ENCODE data around the gene MCEMP1. TPM values are rescaled to one million over a fixed set of nuclear protein-coding genes. Genes with fewer than 3 reads are reported as not detected.

The MCEMP1 gene
- total RNA-seq, 2 experiments from 2014 or later: not detected

DNA sequence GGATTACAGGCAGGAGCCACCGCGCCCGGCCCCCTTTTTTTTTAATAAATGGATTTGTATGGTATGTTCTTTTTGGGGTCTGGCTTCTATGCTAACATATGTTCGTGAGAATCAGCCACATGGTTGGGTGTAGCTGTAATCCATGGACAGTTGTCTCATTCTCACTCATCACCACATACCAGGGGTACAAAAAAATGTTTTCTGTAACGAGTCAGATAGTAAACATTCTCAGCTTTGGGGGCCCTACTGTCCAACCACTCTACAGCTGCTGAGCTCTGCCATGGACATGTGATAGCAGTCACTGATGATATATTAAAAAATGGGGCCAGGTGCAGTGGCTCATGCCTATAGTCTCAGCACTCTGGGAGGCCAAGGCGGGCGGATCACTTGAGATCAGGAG lies 13.2 kb upstream of the MCEMP1 start:
- CTCF ChIA-PET: no interaction called here
- POLR2A ChIA-PET: no interaction called here

DNA sequence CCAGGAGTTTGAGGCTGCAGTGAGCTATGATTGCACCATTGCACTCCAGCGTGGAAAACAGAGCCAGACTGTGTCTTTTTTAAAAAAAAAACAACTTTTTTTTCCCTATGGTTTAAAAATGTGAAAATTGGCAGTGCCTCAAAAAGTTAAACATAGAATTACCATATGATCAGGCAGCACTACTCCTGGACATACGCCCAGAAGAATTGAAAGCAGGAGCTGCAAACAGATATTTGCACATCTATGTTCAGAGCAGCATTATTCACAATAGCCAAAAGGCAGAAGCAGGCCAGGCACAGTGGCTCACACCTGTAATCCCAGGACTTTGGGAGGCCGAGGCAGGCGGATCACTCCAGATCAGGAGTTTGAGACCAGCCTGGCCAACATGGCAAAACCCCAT lies 11.8 kb upstream of the MCEMP1 start:
- CTCF ChIA-PET: no interaction called here

DNA sequence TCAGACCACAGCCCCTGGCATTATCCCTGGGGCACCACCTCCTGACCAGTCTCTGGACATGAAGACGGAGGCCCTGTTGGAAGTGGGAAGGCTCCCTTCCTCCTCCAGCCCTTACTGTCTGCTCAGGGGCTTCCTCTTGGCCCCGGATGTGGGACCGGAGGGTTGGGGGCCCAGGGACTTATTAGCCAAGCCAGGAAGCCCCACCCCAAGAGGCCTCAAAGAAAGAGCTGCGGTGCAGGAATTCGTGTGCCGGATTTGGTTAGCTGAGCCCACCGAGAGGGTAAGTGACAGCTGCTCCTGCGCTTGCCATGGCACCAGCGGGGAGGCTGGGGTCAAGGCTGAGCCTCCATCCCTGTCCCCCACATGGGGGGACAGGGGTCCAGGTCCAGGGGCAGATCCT lies 8.0 kb upstream of the MCEMP1 start, which contains the start of gene RETN:
RETN (plus strand) TSS at position 208 of the 400 bp plus-strand sequence. CDS start 278 bp downstream, outside the sequence.
- ChIA-PET POLR2A (no interaction called here), CTCF (interaction anchor here (0.5 to 1.9 kb wide), 3 partner anchors 9 to 111 kb away, joined by 3 to 6 read pairs (median 5); partner anchors contain the start of gene TRAPPC5)

More for the DNA sequence above, 11.8 kb upstream of the MCEMP1 start:
- POLR2A ChIA-PET: no interaction called here

DNA sequence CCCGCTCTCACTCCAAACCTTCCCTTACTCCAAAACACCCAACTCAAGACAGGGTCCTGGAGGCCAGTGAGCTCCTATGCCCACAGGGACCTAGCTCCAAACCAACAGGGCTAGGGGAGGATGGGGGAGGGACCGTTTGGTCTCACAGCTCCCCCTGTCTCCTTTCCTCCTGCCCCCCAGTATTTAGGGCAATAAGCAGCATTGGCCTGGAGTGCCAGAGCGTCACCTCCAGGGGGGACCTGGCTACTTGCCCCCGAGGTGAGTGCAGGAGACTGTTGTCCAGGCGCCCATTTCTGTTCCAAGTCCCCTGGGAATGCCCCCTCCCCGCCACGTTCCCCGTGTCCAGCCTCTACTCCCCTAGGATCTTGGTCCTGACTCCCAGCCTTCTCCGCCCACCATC lies 7.2 kb upstream of the MCEMP1 start:
- ChIA-PET CTCF (interaction anchor here (1.0 to 1.9 kb wide), 3 partner anchors 9 to 101 kb away, joined by 3 to 6 read pairs (median 5); partner anchors contain the start of gene TRAPPC5), POLR2A (no interaction called here)

DNA sequence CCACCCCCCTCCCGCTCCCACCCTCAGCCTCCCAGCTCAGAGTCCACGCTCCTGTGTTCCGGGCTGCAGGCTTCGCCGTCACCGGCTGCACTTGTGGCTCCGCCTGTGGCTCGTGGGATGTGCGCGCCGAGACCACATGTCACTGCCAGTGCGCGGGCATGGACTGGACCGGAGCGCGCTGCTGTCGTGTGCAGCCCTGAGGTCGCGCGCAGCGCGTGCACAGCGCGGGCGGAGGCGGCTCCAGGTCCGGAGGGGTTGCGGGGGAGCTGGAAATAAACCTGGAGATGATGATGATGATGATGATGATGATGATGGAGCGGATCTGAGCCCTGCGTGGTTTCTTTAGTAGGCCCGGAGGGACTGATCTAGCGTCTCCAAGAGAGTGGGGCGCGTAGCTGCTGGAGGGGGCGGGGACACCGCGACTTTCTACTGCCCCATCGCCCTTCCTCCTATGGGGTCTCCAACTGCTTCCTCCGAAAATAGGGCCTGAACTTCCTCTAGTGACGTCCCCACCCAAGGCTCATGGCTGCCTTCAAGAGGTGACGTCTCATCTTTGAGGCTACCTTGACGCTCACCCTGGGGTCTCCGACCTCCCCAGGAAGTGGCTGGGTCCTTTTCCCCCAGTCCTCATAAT lies 6.6 kb upstream of the MCEMP1 start:
- POLR2A ChIA-PET: interaction anchor here (0.7 kb wide), 1 partner anchor 10 kb away, joined by 3 read pairs; the partner anchor contains the start of gene TRAPPC5
- CTCF ChIA-PET: interaction anchor here (0.9 to 1.9 kb wide), 4 partner anchors 8 to 102 kb away, joined by 3 to 6 read pairs (median 4); partner anchors contain the start of gene TRAPPC5

DNA sequence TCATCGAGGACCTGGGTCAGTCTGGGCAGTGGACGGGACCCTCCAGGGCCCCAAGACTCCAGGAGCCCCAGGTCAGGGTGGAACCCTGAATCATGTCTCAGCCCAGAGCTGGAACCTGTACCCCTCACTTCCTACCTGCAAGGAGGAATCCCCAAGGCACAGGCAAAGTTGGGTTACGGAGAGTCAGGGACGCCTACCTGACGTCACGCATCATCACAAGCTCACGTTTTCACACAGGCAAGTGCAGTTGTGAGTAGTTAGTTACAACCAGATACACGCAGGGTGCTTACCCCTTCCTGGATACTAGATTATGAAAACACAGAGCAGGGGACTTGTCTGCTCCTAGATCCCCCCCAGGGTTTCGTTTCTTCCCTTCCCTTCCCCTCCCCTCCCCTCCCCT lies 6.1 kb upstream of the MCEMP1 start:
- POLR2A ChIA-PET: interaction anchor here (0.7 kb wide), 1 partner anchor 10 kb away, joined by 3 read pairs; the partner anchor contains the start of gene TRAPPC5
- CTCF ChIA-PET: interaction anchor here (0.9 kb wide), 1 partner anchor 19 kb away, joined by 3 read pairs; no protein-coding TSS in a partner anchor

DNA sequence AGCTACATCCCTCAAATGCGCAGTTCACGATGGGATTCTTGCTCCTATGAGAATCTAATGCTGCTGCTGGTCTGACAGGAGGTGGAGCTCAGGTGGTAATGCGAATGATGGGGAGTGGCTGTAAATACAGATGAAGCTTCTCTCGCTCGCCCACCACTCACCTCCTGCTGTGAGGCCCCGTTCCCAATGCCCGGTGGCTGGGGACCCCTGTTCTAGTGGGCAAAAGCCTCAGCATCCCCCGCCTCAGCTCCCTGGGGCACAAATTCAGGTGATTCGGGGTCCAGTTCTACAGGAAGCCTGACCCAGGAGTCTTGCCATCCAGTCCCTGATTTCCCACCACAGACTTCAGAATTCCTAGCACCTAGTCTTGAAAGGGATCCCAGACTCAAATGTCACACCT lies 4.4 kb upstream of the MCEMP1 start:
- POLR2A ChIA-PET: no interaction called here
- CTCF ChIA-PET: no interaction called here

DNA sequence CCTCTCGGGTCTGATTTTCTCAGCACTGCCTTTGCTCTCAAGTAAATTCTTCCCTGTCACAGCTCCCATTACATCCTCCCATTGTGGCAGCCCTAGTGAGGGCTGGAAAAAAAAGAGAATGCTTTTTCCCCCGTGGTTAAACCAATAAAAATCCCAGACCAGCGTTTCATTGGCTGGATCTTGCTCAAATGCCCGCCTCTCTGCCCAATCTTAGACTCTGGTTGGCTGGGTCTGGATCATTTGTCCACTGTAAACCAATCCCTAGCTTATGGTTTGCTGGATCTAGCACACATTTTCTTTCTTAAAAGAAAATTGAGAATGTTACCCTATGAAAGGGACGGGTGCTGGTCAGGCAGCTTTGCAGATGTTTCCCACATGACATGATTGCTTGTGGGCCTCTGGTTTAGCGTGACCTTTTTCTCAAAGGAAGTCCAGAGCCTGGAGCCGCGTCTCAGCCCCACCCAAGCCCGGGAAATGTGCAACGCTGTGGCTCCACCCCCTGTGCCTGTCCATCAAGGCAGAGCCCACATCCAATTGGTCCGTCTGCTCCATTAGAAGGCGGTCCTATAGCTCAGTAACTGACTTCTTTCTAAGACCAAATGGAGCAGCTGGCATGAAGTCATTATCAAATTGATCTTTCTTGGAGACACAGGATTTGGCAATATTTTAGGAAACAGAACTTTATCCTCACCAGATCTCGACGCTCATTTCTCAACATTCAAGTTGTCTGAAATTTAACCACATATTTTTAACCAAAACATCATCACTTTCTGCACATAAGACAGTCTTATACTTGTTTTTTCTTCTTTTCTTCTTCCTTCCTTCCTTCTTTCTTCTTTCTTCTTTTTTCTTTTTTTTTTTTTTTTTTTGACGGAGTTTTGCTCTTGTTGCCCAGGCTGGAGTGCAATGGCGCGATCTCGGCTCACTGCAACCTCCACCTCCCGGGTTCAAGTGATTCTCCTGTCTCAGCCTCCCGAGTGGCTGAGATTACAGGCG lies 2.6 kb upstream of the MCEMP1 start:
- ChIA-PET CTCF (interaction anchor here (0.6 to 1.2 kb wide), 4 partner anchors 24 to 767 kb away, joined by 3 to 5 read pairs (median 3); no protein-coding TSS in a partner anchor), POLR2A (no interaction called here)

DNA sequence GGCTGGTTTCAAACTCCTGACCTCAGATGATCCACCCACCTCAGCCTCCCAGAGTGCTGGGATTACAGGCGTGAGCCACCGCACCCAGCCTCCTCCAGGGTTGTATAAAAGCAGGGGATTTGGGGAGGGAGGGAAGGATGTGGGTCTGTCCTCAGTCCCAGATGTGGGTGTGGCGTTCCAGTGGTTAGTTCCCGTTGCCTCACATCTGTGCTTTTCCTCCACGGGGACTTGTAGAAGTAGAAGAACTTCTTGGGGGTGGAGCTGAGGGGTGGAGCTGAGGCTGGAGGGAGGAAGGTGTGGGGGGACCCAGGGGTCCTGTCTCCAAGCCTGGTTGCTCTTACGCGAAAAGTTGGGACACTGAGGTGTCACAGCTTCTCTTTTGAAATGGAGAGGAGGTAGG lies 514 bp upstream of the MCEMP1 start:
- CTCF ChIA-PET: no interaction called here
- POLR2A ChIA-PET: no interaction called here

DNA sequence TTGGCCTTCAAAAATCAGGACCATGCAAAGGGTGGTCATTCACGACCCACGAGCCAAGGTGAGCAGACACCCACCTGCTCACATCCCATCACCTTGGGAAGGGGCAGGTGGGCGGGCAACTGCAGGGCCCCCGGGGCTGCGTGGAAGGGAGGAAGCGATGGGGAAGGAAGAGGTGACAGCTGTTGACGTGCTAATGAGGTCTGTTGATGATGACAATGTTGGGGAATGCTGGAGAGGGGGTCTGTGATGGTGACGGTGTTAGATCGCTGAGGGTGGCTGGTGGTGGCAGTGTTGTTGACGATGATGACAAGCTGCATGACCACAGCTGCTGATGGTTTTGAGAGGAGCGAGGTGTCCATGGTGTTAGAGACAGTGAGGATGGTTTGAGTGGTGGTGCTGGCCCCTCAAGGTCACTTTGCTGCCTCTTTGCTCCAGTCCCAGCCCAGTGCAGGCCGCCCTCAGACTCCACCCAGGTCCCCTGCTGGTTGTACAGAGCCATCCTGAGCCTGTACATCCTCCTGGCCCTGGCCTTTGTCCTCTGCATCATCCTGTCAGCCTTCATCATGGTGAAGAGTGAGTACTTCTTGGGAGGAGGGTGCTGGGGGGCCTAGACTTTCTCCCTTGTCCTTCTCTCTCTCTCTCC lies 900 bp downstream of the MCEMP1 start:
- ChIA-PET POLR2A (no interaction called here), CTCF (interaction anchor here (0.6 to 1.5 kb wide), 4 partner anchors 9 to 136 kb away, joined by 3 to 6 read pairs (median 3); partner anchors contain the start of gene RETN)

DNA sequence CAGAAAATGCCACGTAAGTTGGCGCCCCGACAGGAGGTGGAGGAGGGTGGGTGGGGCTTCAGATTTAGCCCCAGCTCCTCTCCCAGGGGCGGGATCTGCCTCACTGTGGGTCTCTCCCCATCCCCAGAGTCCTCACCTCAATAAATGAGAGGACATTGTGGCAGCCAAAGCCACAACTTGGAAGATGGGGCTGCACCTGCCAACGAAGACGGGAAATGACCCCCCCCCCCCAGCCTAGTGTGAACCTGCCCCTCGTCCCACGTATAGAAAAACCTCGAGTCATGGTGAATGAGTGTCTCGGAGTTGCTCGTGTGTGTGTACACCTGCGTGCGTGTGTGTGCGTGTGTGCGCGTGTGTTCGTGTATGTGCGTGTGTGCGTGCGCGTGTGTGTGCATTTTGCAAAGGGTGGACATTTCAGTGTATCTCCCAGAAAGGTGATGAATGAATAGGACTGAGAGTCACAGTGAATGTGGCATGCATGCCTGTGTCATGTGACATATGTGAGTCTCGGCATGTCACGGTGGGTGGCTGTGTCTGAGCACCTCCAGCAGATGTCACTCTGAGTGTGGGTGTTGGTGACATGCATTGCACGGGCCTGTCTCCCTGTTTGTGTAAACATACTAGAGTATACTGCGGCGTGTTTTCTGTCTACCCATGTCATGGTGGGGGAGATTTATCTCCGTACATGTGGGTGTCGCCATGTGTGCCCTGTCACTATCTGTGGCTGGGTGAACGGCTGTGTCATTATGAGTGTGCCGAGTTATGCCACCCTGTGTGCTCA lies 2.3 kb downstream of the MCEMP1 start:
- ChIA-PET POLR2A (no interaction called here), CTCF (interaction anchor here (0.9 to 1.2 kb wide), 2 partner anchors 10 to 111 kb away, joined by 3 to 6 read pairs; partner anchors contain the start of gene RETN)

DNA sequence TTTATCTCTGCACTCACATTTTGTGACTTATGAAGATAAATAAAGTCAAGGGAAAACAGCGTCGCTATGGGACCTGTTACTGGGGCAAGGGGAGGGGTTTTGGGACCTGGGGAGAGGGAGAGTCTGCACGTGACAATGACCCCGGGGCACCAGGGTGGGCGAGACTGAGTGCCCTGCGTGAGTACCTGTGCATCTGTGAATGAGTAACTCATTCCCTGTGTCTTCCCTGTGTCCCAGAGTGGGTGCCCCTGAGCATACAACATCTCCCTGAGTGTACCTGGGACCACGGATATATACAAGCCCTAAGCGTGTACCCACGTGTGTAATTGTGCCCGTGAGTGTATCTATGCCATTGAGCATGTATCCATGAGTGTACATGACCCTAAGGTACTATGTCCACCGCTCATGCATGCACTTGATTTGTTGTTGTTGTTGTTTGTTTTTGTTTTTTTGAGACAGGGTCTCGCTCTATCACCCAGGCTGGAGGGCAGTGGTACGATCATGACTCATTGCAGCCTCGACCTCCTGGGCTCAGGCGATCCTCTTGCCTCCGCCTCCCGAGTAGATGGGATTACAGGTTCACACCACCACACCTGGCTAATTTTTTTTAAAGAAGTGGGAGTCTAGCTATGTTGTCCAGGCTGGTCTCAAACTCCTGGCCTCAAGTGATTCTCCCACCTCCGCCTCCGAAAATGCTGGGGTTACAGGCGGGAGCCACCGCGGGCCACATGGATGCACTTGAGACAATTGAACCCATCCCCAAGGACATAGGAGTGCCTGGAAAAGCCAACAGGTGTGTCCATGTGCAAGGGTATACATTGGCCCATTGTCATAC lies 3.1 kb downstream of the MCEMP1 start:
- CTCF ChIA-PET: interaction anchor here (0.6 to 2.5 kb wide), 17 partner anchors 11 to 242 kb away, joined by 3 to 20 read pairs (median 5); partner anchors contain the start of genes MAP2K7, PET100, RETN and STXBP2

DNA sequence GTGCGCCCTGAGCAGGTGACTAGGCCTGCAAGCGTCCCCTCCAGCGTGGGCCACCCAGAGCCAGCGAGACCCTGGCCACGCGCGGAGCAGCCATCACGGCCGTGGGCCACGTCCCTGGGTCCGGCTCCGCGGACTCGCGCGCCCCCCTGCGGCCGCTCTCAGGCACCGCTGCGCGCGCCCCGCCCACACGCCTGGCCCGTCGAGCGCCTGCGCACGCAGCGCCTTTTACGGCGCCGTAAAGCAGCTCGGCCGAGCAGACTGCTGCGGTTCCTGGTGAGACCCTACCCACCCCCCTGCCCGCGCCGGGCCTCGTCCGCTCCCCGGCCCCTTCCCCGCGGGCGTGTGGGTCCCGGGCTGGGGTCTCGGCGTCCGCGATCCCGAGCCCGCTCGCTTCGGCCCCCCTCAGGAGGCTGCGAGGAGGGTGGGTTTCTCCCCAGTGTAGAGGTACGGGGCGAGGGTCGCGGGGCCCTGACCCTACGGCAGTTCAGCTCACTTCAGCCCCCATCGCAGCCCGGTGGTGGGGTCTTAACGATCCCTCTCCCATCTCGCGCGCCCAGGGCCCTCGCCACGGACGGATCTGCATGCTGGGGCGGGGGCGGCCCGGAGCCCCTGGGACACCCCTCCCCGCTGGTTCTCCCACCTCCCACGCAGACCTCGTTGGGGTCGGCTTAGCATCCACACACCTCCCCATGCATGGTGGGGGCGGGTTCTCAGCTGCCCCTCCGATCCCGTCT lies 3.9 kb downstream of the MCEMP1 start, which contains the start of gene TRAPPC5:
TRAPPC5 (plus strand) TSS at position 228 of the 734 bp plus-strand sequence. CDS start 1,421 bp downstream, outside the sequence.
- ChIA-PET CTCF (interaction anchor here (0.6 to 2.5 kb wide), 35 partner anchors 11 to 263 kb away, joined by 3 to 20 read pairs (median 4); partner anchors contain the start of genes CD209, FCER2, MAP2K7 and PET100), POLR2A (interaction anchor here (0.5 to 1.1 kb wide), 5 partner anchors 10 to 121 kb away, joined by 3 to 5 read pairs (median 4); no protein-coding TSS in a partner anchor)

More for the DNA sequence above, 3.1 kb downstream of the MCEMP1 start:
- POLR2A ChIA-PET: interaction anchor here (1.0 kb wide), 1 partner anchor 10 kb away, joined by 3 read pairs; no protein-coding TSS in a partner anchor

DNA sequence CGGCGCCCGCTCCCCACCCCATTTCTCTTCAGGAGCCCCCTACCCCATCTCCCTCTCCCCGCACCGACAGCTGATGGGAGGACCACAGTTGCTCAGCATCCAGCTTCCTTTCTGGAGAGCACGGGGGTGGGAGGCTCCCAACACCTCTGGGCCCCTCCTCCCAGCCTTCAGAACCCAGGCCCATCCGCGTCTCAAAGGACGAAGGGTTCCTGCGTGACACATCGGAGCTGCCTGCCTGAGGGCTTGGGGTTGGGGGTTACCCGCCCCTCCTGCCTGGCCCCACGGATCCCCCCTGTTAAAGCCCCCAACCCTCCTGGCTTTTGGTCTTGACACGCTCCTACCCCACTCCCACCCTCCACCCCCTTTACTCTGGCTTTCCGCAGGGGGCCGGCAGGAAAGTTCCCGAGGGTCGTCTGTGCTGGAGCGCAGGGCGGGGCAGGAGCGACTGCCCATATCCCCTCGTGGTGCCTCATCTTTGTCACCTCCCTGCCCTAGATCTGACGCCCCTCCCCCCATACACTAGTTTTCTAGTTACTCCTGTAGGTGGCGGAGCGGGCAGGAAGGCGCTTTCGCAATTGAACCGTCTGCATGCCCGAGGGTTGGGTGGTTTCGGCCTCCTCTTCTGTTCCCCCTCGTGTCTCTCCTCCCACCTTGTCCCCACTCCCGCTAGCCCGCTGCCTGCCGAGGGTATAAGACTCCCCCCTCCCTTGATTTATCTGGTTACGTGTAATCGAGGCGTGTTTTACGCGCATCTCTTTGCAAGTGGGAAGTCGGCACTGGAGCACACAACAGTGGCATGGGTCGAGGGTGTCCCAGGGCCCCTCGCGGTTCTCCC lies 4.7 kb downstream of the MCEMP1 start:
- ChIA-PET CTCF (interaction anchor here (0.6 to 2.5 kb wide), 35 partner anchors 10 to 262 kb away, joined by 3 to 20 read pairs (median 4); partner anchors contain the start of genes CD209, FCER2, MAP2K7 and PET100), POLR2A (interaction anchor here (0.5 to 1.1 kb wide), 5 partner anchors 11 to 120 kb away, joined by 3 to 5 read pairs (median 4); no protein-coding TSS in a partner anchor)

DNA sequence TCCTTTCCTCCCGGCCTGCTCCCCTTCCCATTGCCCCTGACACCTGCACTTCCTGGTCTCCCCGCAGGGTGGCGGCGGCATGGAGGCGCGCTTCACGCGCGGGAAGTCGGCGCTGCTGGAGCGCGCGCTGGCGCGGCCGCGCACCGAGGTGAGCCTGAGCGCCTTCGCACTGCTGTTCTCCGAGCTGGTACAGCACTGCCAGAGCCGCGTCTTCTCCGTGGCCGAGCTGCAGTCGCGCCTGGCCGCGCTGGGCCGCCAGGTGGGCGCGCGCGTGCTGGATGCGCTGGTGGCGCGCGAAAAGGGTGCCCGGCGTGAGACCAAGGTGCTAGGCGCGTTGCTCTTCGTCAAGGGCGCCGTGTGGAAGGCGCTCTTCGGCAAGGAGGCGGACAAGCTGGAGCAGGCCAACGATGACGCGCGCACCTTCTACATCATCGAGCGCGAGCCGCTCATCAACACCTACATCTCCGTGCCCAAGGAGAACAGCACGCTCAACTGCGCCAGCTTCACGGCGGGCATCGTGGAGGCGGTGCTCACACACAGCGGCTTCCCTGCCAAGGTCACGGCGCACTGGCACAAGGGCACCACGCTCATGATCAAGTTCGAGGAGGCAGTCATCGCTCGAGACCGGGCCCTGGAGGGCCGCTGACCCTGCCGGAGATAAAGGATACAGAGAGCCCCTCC lies 5.4 kb downstream of the MCEMP1 start:
- ChIA-PET CTCF (interaction anchor here (1.3 to 2.5 kb wide), 3 partner anchors 17 to 114 kb away, joined by 3 to 20 read pairs (median 11); no protein-coding TSS in a partner anchor), POLR2A (no interaction called here)
